CD4-positive, alpha-beta memory T cell (primary cell): ENCODE measurements around the gene CCN5. TPM values are rescaled to one million over a fixed set of nuclear protein-coding genes. Genes with fewer than 3 reads are reported as not detected.
"Not testable (repeated sequence)": the region's sequence is repeated elsewhere in the genome, so short reads cannot be mapped to it uniquely, and the experiment has no call there.

ENCODE experiments used
- CTCF ChIA-PET: fragments of 350-600 bp; sonication (Branson Sonifier 250); formaldehyde crosslinking; loops from one replicate; lab custom pipeline; 2021; ENCODE audit warnings: inconsistent platforms; ENCODE audit not compliant: partially characterized antibody; lab: Charles Lee
- POLR2A ChIA-PET: fragments of 350-600 bp; sonication (Branson Sonifier 250); formaldehyde crosslinking; loops from one replicate; lab custom pipeline; 2021; ENCODE audit not compliant: partially characterized antibody; lab: Charles Lee
- DNase-seq, 5 donors: peaks; one replicate each; pipeline versions ENCODE4 v3.0.0 to v3.0.0-alpha.2; 2020 to 2022; ENCODE audit warnings: mixed read lengths in 1 of 5
- H3K27ac ChIP-seq: one replicate; pipeline ENCODE4 v1.7.0; 2013; ENCODE audit warnings: low read depth, low read length
- H3K27me3 ChIP-seq: 2 replicates; pipeline ENCODE4 v1.7.0; 2013; ENCODE audit warnings: mild to moderate bottlenecking, low read length, moderate library complexity; ENCODE audit not compliant: insufficient read depth
- H3K36me3 ChIP-seq: 2 replicates; pipeline ENCODE4 v1.7.0; 2013; ENCODE audit warnings: mild to moderate bottlenecking, low read length, moderate library complexity; ENCODE audit not compliant: insufficient read depth
- H3K4me1 ChIP-seq: 2 replicates; pipeline ENCODE4 v1.7.0; 2013; ENCODE audit warnings: mild to moderate bottlenecking, low read length, moderate library complexity; ENCODE audit not compliant: insufficient read depth
- H3K4me3 ChIP-seq, 2 donors: one replicate each; pipeline ENCODE4 v1.7.0; 2013; ENCODE audit warnings: low read length in 2 of 2, mild to moderate bottlenecking in 1 of 2
- H3K9me3 ChIP-seq, 2 donors: one replicate each; pipeline ENCODE4 v1.7.0; 2013; ENCODE audit warnings: low read length in 2 of 2, control low read depth in 1 of 2; ENCODE audit not compliant: control insufficient read depth in 1 of 2
- H3K27ac Mint-ChIP-seq, 7 donors: one replicate each; pipeline ENCODE4 v1.8.0; 2020 to 2021; ENCODE audit warnings: mixed read lengths in 7 of 7, mild to moderate bottlenecking in 6 of 7, inconsistent platforms in 3 of 7, moderate library complexity in 3 of 7
- H3K27me3 Mint-ChIP-seq, 2 donors: one replicate each; pipeline ENCODE4 v1.8.0; 2020 to 2021; ENCODE audit warnings: mixed read lengths in 2 of 2
- H3K36me3 Mint-ChIP-seq, 2 donors: one replicate each; pipeline ENCODE4 v1.8.0; 2020 to 2021; ENCODE audit warnings: mixed read lengths in 2 of 2, inconsistent platforms in 1 of 2, mild to moderate bottlenecking in 1 of 2
- H3K4me1 Mint-ChIP-seq, 4 donors: one replicate each; pipeline ENCODE4 v1.8.0; 2020 to 2021; ENCODE audit warnings: mixed read lengths in 4 of 4, mild to moderate bottlenecking in 1 of 4
- H3K4me3 Mint-ChIP-seq, 8 donors: one replicate each; pipeline ENCODE4 v1.8.0; 2020 to 2021; ENCODE audit warnings: mixed read lengths in 8 of 8, mild to moderate bottlenecking in 7 of 8, moderate library complexity in 6 of 8, inconsistent platforms in 3 of 8
- H3K9me3 Mint-ChIP-seq, 8 donors: one replicate each; pipeline ENCODE4 v1.8.0; 2020 to 2021; ENCODE audit warnings: mixed read lengths in 8 of 8, mild to moderate bottlenecking in 5 of 8, inconsistent platforms in 3 of 8, moderate library complexity in 1 of 8
- intact Hi-C: fragments of 100-400 bp; cut with micrococcal nuclease; formaldehyde crosslinking; loops from one replicate; pipeline ENCODE4 v1.15.1; 2023
- polyA plus RNA-seq, 2 donors: library from polyadenylated mRNA; unstranded; fragments of 300-500 nt; fragmentation: Illumina TruSeq; gene quantifications; one replicate each; pipeline ENCODE4 v1.2.3, GENCODE V29; 2021
- total RNA-seq, 2 experiments: library from RNA; stranded (reverse); gene quantifications; one replicate each; pipeline ENCODE4 v1.2.3, GENCODE V29; 2021

The CCN5 gene
- total RNA-seq, result not detected
- polyA plus RNA-seq, result not detected

- DNase-seq, result no peak
- H3K4me3 Mint-ChIP-seq, result no peak within 1 kb of the TSS
- Histone ChIP-seq H3K27ac (no peak within 1 kb of the TSS), H3K4me3 (no peak within 1 kb of the TSS), H3K9me3 (no peaks in the 10 kb centered on the region), H3K27me3 (no peaks in the 10 kb centered on the region), H3K36me3 (no peaks in the 10 kb centered on the region), H3K4me1 (no peaks in the 10 kb centered on the region)
- H3K4me1 Mint-ChIP-seq, result no peaks in the 10 kb centered on the region
- POLR2A ChIA-PET, result no interaction called here
- peaks cover 2 to 5% of the 10 kb centered on the region in 2 donors for H3K27me3 Mint-ChIP-seq
- CTCF ChIA-PET, result interaction anchor here (1.1 kb wide), 1 partner anchor 12 kb away, joined by 3 read pairs; no protein-coding TSS in a partner anchor
- no peaks in the 10 kb centered on the region for H3K9me3 Mint-ChIP-seq
- intact Hi-C loops, result no loop called here
- H3K36me3 Mint-ChIP-seq, result no peaks in the 10 kb centered on the region
- peak within 1 kb of the TSS in 1 of 7 donors; percentile 57 for H3K27ac Mint-ChIP-seq
Measured at GRCh38 chr20:44714701-44715498, at the start of gene CCN5. Gene CCN5 (plus strand): TSS chr20:44715369. CDS start chr20:44715391, 22 bp downstream.

- intact Hi-C loops, result no loop called here
- Histone ChIP-seq H3K36me3 (no peaks in the 10 kb centered on the region), H3K27me3 (no peaks in the 10 kb centered on the region), H3K9me3 (no peaks in the 10 kb centered on the region), H3K4me1 (peaks cover 21% of the 10 kb centered on the region), H3K27ac (no peak overlapping the region), H3K4me3 (no peak overlapping the region)
- DNase-seq, result no peak
- Mint-ChIP-seq H3K27ac (peak overlapping the region in 1 of 7 donors; percentile 6), H3K27me3 (no peaks in the 10 kb centered on the region), H3K4me1 (peaks cover 10 to 15% (median 12%) of the 10 kb centered on the region in 4 donors), H3K4me3 (no peak overlapping the region), H3K9me3 (no peaks in the 10 kb centered on the region), H3K36me3 (peaks cover 4 to 15% of the 10 kb centered on the region in 2 donors)
- ChIA-PET CTCF (interaction anchor here (0.6 to 8.6 kb wide), 5 partner anchors 17 to 35 kb away, joined by 3 to 81 read pairs (median 3); no protein-coding TSS in a partner anchor), POLR2A (interaction anchor here (0.6 to 4.1 kb wide), 3 partner anchors 10 to 21 kb away, joined by 3 to 18 read pairs (median 9); partner anchors contain the start of gene ADA)
Measured at GRCh38 chr20:44666066-44666465, 49.1 kb upstream of the CCN5 start.

GRCh38 chr20:44670851-44671250 is 44.3 kb upstream of the CCN5 start:
- H3K27me3 ChIP-seq, H3K27ac ChIP-seq, DNase-seq, H3K36me3 Mint-ChIP-seq, H3K27me3 Mint-ChIP-seq, H3K36me3 ChIP-seq, H3K9me3 ChIP-seq, H3K9me3 Mint-ChIP-seq: not testable (repeated sequence)
- Mint-ChIP-seq H3K27ac (peak overlapping the region in 1 of 7 donors; percentile 23), H3K4me3 (peak overlapping the region in 4 of 8 donors; percentile 91 to 96 (median 94)), H3K4me1 (peaks cover 6 to 29% (median 18%) of the 10 kb centered on the region in 4 donors)
- intact Hi-C loops, result loop anchor here (2.0 kb wide), 2 partner anchors 18 to 52 kb away; no protein-coding TSS in a partner anchor
- POLR2A ChIA-PET, result interaction anchor here (1.4 to 2.2 kb wide), 3 partner anchors 12 to 62 kb away, joined by 3 to 25 read pairs (median 12); no protein-coding TSS in a partner anchor
- Histone ChIP-seq H3K4me1 (peaks cover 32% of the 10 kb centered on the region), H3K4me3 (peak overlapping the region in 1 of 2 donors; percentile 59)
- CTCF ChIA-PET, result interaction anchor here (1.3 kb wide), 1 partner anchor 26 kb away, joined by 4 read pairs; no protein-coding TSS in a partner anchor

- H3K36me3 Mint-ChIP-seq, H3K9me3 Mint-ChIP-seq, H3K36me3 ChIP-seq, H3K9me3 ChIP-seq, H3K27me3 Mint-ChIP-seq, H3K27ac Mint-ChIP-seq, H3K27me3 ChIP-seq: not testable (repeated sequence)
- intact Hi-C loops, result loop anchor here (2.0 kb wide), 2 partner anchors 19 to 53 kb away; no protein-coding TSS in a partner anchor
- ChIA-PET POLR2A (interaction anchor here (0.6 to 2.2 kb wide), 9 partner anchors 12 to 214 kb away, joined by 3 to 25 read pairs (median 4); partner anchors contain the start of genes ADA, SERINC3 and YWHAB), CTCF (interaction anchor here (1.2 to 3.1 kb wide), 4 partner anchors 12 to 61 kb away, joined by 3 to 60 read pairs (median 5); no protein-coding TSS in a partner anchor)
- Mint-ChIP-seq H3K4me1 (peaks cover 5 to 27% (median 16%) of the 10 kb centered on the region in 4 donors), H3K4me3 (peak overlapping the region in 4 of 8 donors; percentile 91 to 96 (median 94))
- peak overlapping the region; percentile 23 to 59 for H3K4me3 ChIP-seq
- peak; percentile 58 to 82 (median 65) for DNase-seq
- peak overlapping the region; percentile 47 for H3K27ac ChIP-seq
- peaks cover 32% of the 10 kb centered on the region for H3K4me1 ChIP-seq
Measured at GRCh38 chr20:44671541-44671940, 43.6 kb upstream of the CCN5 start.

- peaks cover 32% of the 10 kb centered on the region for H3K4me1 ChIP-seq
- peak overlapping the region; percentile 47 for H3K27ac ChIP-seq
- H3K27ac Mint-ChIP-seq, H3K27me3 ChIP-seq, H3K36me3 Mint-ChIP-seq, H3K36me3 ChIP-seq, H3K9me3 Mint-ChIP-seq, DNase-seq, H3K4me3 ChIP-seq, H3K27me3 Mint-ChIP-seq, intact Hi-C loops, H3K9me3 ChIP-seq: not testable (repeated sequence)
- H3K4me3 Mint-ChIP-seq, result peak overlapping the region in 4 of 8 donors; percentile 68 to 96 (median 92)
- CTCF ChIA-PET, result interaction anchor here (1.2 to 3.1 kb wide), 4 partner anchors 11 to 62 kb away, joined by 3 to 60 read pairs (median 5); no protein-coding TSS in a partner anchor
- H3K4me1 Mint-ChIP-seq, result peaks cover 5 to 27% (median 16%) of the 10 kb centered on the region in 4 donors
- POLR2A ChIA-PET, result interaction anchor here (0.6 to 2.2 kb wide), 8 partner anchors 11 to 213 kb away, joined by 3 to 25 read pairs (median 4); partner anchors contain the start of genes ADA, SERINC3 and YWHAB
Measured at GRCh38 chr20:44672318-44672902, 42.8 kb upstream of the CCN5 start.

DNA sequence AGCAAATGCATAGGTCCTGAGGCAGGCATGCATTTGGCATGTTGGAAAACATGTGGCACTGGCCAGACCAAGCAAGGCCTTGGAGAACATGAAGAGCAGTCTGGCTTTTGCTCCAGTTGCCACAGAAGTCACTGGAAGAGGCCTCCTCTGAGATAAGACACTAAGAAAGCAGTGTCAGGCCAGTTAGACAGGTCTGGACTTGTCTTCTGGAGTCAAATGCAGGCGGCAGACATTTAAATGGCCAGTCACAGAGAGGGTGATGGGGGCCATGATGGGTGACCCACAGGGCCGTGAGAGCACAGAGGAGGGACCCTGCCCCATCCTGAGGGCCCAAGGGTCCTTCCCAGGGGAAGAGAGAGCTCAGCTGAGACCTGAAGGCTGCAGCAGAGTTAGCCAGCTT is 36.9 kb upstream of the CCN5 start:
- intact Hi-C loops, result no loop called here
- H3K27me3 Mint-ChIP-seq, result no peaks in the 10 kb centered on the region
- Histone ChIP-seq H3K36me3 (no peaks in the 10 kb centered on the region), H3K27ac (no peak overlapping the region), H3K4me3 (no peak overlapping the region), H3K9me3 (no peaks in the 10 kb centered on the region), H3K4me1 (peaks cover under 1% of the 10 kb centered on the region), H3K27me3 (no peaks in the 10 kb centered on the region)
- H3K9me3 Mint-ChIP-seq, result no peaks in the 10 kb centered on the region
- no peaks in the 10 kb centered on the region for H3K36me3 Mint-ChIP-seq
- ChIA-PET CTCF (interaction anchor here (1.2 to 1.5 kb wide), 3 partner anchors 28 to 68 kb away, joined by 3 read pairs; no protein-coding TSS in a partner anchor), POLR2A (no interaction called here)
- no peak for DNase-seq
- no peak overlapping the region for H3K27ac Mint-ChIP-seq
- no peaks in the 10 kb centered on the region for H3K4me1 Mint-ChIP-seq
- H3K4me3 Mint-ChIP-seq, result no peak overlapping the region
